IMR-90 (cell line): ENCODE data around the gene ADM2. TPM values are rescaled to one million over a fixed set of nuclear protein-coding genes. Genes with fewer than 3 reads are reported as not detected.

Source experiments
- ATAC-seq: fragments of 200-7000 bp; cut with Tn5 transposase; 2 replicates; pipeline ENCODE4 v1.9.1; 2020; ENCODE audit warnings: low read depth, mild to moderate bottlenecking, moderate library complexity
- BruUV-seq: library from RNA; stranded (reverse); fragments of 400-500 nt; replicated peaks from 2 replicates; lab custom pipeline; 2021; lab: Mats Ljungman, UMichigan
- CTCF ChIA-PET: fragments of 300-600 bp; formaldehyde crosslinking; extraction: SDS; loops from one replicate; lab custom pipeline; 2021; ENCODE audit warnings: antibody characterized with exemption; lab: Yijun Ruan, JAX
- POLR2A ChIA-PET: fragments of 300-600 bp; sonication (Branson Sonifier 250); formaldehyde crosslinking; loops from one replicate; lab custom pipeline; 2022; ENCODE audit warnings: antibody characterized with exemption; ENCODE audit not compliant: unreplicated experiment; lab: Charles Lee
- DNase-seq: peaks from one replicate; pipeline ENCODE4 v3.0.0; 2013
- H2AFZ ChIP-seq: replicated peaks from 2 replicates; pipeline ENCODE3; 2013; ENCODE audit warnings: low read length, mild to moderate bottlenecking; ENCODE audit not compliant: poor library complexity
- H2AK5ac ChIP-seq: 2 replicates; pipeline ENCODE4 v1.6.1; 2013; ENCODE audit warnings: low read depth, low read length, inconsistent platforms
- H2AK9ac ChIP-seq: replicated peaks from 2 replicates; pipeline ENCODE3; 2013; ENCODE audit warnings: mild to moderate bottlenecking, low read depth, low read length, moderate library complexity; ENCODE audit not compliant: poor library complexity
- H2BK120ac ChIP-seq: 2 replicates; pipeline ENCODE4 v1.6.1; 2013; ENCODE audit warnings: low read depth, low read length, inconsistent platforms
- H2BK15ac ChIP-seq: 3 replicates; pipeline ENCODE4 v1.6.1; 2013; ENCODE audit warnings: low read depth, low read length, inconsistent platforms
- H2BK20ac ChIP-seq: 2 replicates; pipeline ENCODE4 v1.6.1; 2013; ENCODE audit warnings: low read depth, mild to moderate bottlenecking, inconsistent platforms, low read length, moderate library complexity
- H2BK5ac ChIP-seq: 2 replicates; pipeline ENCODE4 v1.6.1; 2013; ENCODE audit warnings: mild to moderate bottlenecking, low read depth, low read length, inconsistent platforms; ENCODE audit not compliant: poor library complexity, severe bottlenecking
- H3K14ac ChIP-seq: replicated peaks from 2 replicates; pipeline ENCODE4 v1.6.1; 2013; ENCODE audit warnings: low read depth, low read length, inconsistent platforms
- H3K18ac ChIP-seq: 2 replicates; pipeline ENCODE4 v1.6.1; 2013; ENCODE audit warnings: low read depth, low read length, control low read depth
- H3K23ac ChIP-seq: 2 replicates; pipeline ENCODE4 v1.6.1; 2013; ENCODE audit warnings: low read depth, low read length, inconsistent platforms
- H3K27ac ChIP-seq: 2 replicates; pipeline ENCODE4 v1.5.1; 2013; ENCODE audit warnings: mild to moderate bottlenecking, control low read depth, low read length; ENCODE audit not compliant: insufficient read depth
- H3K27me3 ChIP-seq: 2 replicates; pipeline ENCODE4 v1.6.1; 2013; ENCODE audit warnings: low read length; ENCODE audit not compliant: control insufficient read depth, insufficient read depth
- H3K36me3 ChIP-seq: 2 replicates; pipeline ENCODE4 v1.6.1; 2013; ENCODE audit warnings: low read length, mixed read lengths; ENCODE audit not compliant: control insufficient read depth, insufficient read depth
- H3K4ac ChIP-seq: 2 replicates; pipeline ENCODE4 v1.6.1; 2013; ENCODE audit warnings: low read depth, low read length, inconsistent platforms
- H3K4me1 ChIP-seq: 2 replicates; pipeline ENCODE4 v1.6.1; 2013; ENCODE audit warnings: low read length, mixed read lengths; ENCODE audit not compliant: control insufficient read depth, insufficient read depth
- H3K4me2 ChIP-seq: 2 replicates; pipeline ENCODE4 v1.6.1; 2013; ENCODE audit warnings: low read depth, mild to moderate bottlenecking, control low read depth, low read length, moderate library complexity
- H3K4me3 ChIP-seq: 2 replicates; pipeline ENCODE4 v1.5.1; 2013; ENCODE audit warnings: low read depth, mild to moderate bottlenecking, control low read depth, low read length, moderate library complexity; ENCODE audit not compliant: insufficient read depth
- H3K56ac ChIP-seq: 2 replicates; pipeline ENCODE4 v1.6.1; 2013; ENCODE audit warnings: low read length, inconsistent platforms; ENCODE audit not compliant: insufficient read depth; ENCODE audit errors: extremely low read depth
- H3K79me1 ChIP-seq, 2 experiments: 2 replicates each; pipeline ENCODE4 v1.6.1; 2013; ENCODE audit warnings: low read length in 2 of 2, inconsistent platforms in 1 of 2, low read depth in 1 of 2
- H3K9ac ChIP-seq: 2 replicates; pipeline ENCODE4 v1.6.1; 2013; ENCODE audit warnings: low read depth, low read length, control low read depth
- H3K9me1 ChIP-seq: 2 replicates; pipeline ENCODE4 v1.6.1; 2013; ENCODE audit warnings: low read length, inconsistent platforms; ENCODE audit not compliant: insufficient read depth
- H3K9me3 ChIP-seq: 2 replicates; pipeline ENCODE4 v1.6.1; 2013; ENCODE audit warnings: low read length; ENCODE audit not compliant: control insufficient read depth, insufficient read depth
- H4K20me1 ChIP-seq: 2 replicates; pipeline ENCODE4 v1.6.1; 2013; ENCODE audit warnings: low read length, inconsistent platforms; ENCODE audit not compliant: insufficient read depth
- H4K5ac ChIP-seq: 2 replicates; pipeline ENCODE4 v1.6.1; 2013; ENCODE audit warnings: mild to moderate bottlenecking, low read depth, low read length, control low read depth
- H4K8ac ChIP-seq, 2 experiments: 2 replicates each; pipeline ENCODE4 v1.6.1; 2013; ENCODE audit warnings: low read depth in 2 of 2, low read length in 2 of 2, control low read depth in 1 of 2, inconsistent platforms in 1 of 2
- H4K91ac ChIP-seq: 2 replicates; pipeline ENCODE4 v1.6.1; 2013; ENCODE audit warnings: low read depth, low read length, inconsistent platforms; ENCODE audit not compliant: insufficient read depth
- CEBPB ChIP-seq: IDR thresholded peaks from 2 replicates; pipeline ENCODE4 v1.6.1; 2012; ENCODE audit warnings: low read depth, low read length, improper control_type of control experiment
- CHD1 ChIP-seq: IDR thresholded peaks from 2 replicates; pipeline ENCODE4 v1.6.1; 2012; ENCODE audit warnings: low read depth, low read length, improper control_type of control experiment
- CTCF ChIP-seq: conservative IDR thresholded peaks from 2 replicates; pipeline ENCODE4 v1.5.1; 2012; ENCODE audit warnings: mild to moderate bottlenecking, low read depth, low read length, improper control_type of control experiment
- FOS ChIP-seq: fragments of 150-350 bp; IDR thresholded peaks from 2 replicates; pipeline ENCODE4 v1.6.1; 2016; ENCODE audit warnings: low read depth, low read length
- MAFK ChIP-seq: IDR thresholded peaks from 2 replicates; pipeline ENCODE4 v1.6.1; 2012; ENCODE audit warnings: low read depth, low read length, improper control_type of control experiment
- MAZ ChIP-seq: IDR thresholded peaks from 2 replicates; pipeline ENCODE4 v1.6.1; 2012; ENCODE audit warnings: low read depth, mild to moderate bottlenecking, low read length, improper control_type of control experiment, moderate library complexity, borderline replicate concordance
- MXI1 ChIP-seq: IDR thresholded peaks from 2 replicates; pipeline ENCODE4 v1.6.1; 2012; ENCODE audit warnings: low read depth, mild to moderate bottlenecking, low read length, moderate library complexity, borderline replicate concordance
- NFE2L2 ChIP-seq: fragments of 150-350 bp; IDR thresholded peaks from 2 replicates; pipeline ENCODE4 v1.6.1; 2016; ENCODE audit warnings: low read depth, mild to moderate bottlenecking, low read length
- POLR2A ChIP-seq: IDR thresholded peaks from 2 replicates; pipeline ENCODE4 v1.6.1; 2012; ENCODE audit warnings: mild to moderate bottlenecking, low read depth, low read length
- RAD21 ChIP-seq: IDR thresholded peaks from 2 replicates; pipeline ENCODE4 v1.6.1; 2012; ENCODE audit warnings: low read length, improper control_type of control experiment
- RCOR1 ChIP-seq: IDR thresholded peaks from 2 replicates; pipeline ENCODE4 v1.6.1; 2012; ENCODE audit warnings: mild to moderate bottlenecking, low read length, improper control_type of control experiment; ENCODE audit not compliant: insufficient replicate concordance
- RFX5 ChIP-seq: IDR thresholded peaks from 2 replicates; pipeline ENCODE4 v1.8.0; 2012; ENCODE audit warnings: low read depth, mild to moderate bottlenecking, low read length, moderate library complexity
- USF2 ChIP-seq: fragments of 150-350 bp; IDR thresholded peaks from 2 replicates; pipeline ENCODE4 v1.6.1; 2017; ENCODE audit warnings: mild to moderate bottlenecking, antibody characterized with exemption, low read length, low read depth
- WGBS, 2 experiments: methylation state at CpG; one replicate each; pipeline versions ENCODE4 v1.1.5 to v1.1.7; 2013; ENCODE audit warnings: missing lambda C conversion rate in 2 of 2; ENCODE audit not compliant: insufficient read length in 1 of 2; ENCODE audit errors: extremely low coverage in 2 of 2; 5-methylcytosine and 5-hydroxymethylcytosine counted together
- dilution Hi-C: fragments of 300-500 bp; cut with HindIII; formaldehyde crosslinking; loops from one replicate; pipeline ENCODE4 v1.14.3; 2018; ENCODE audit warnings: low sequenced_read_pairs; ENCODE audit not compliant: unreplicated experiment
- in situ Hi-C: fragments of 300-500 bp; cut with MboI; formaldehyde crosslinking; loops from 3 replicates; pipeline ENCODE4 v1.14.3; 2019; ENCODE audit warnings: low sequenced_read_pairs, inconsistent platforms, mixed read lengths
- intact Hi-C: fragments of 100-400 bp; cut with micrococcal nuclease; formaldehyde crosslinking; loops from 2 replicates; pipeline ENCODE4 v1.10.0; 2022
- polyA plus RNA-seq, 3 experiments: library from polyadenylated mRNA; depleted of rRNA; stranded (reverse); fragments of >200 nt; gene quantifications; 2 replicates each; pipeline ENCODE4 v1.2.3, GENCODE V29; 2012; ENCODE audit warnings: low replicate concordance in 1 of 3
- total RNA-seq: library from RNA; depleted of rRNA; stranded (reverse); fragments of >200 nt; gene quantifications from 2 replicates; pipeline ENCODE4 v1.2.3, GENCODE V29; 2012

Gene ADM2
- total and polyA plus RNA-seq, 2 of the 4 experiments (the other 2 are of a cell fraction), result 0.18 to 2.3 TPM

- TF ChIP-seq RFX5 (no peak), MAFK (no peak), CEBPB (no peak), CTCF (no peak), MAZ (no peak), RCOR1 (no peak), USF2 (no peak), CHD1 (no peak), RAD21 (no peak), MXI1 (no peak), POLR2A (no peak), FOS (no peak), NFE2L2 (no peak)
- Histone ChIP-seq H3K56ac (no peak overlapping the region), H2BK5ac (no peak overlapping the region), H3K4me2 (no peak overlapping the region), H3K4ac (no peak overlapping the region), H4K20me1 (no peaks in the 10 kb centered on the region), H2AK9ac (peak overlapping the region; percentile 28), H3K4me1 (no peaks in the 10 kb centered on the region), H4K5ac (no peak overlapping the region), H3K18ac (no peak overlapping the region), H3K36me3 (peaks cover 22% of the 10 kb centered on the region; the same call in 1 of the 2 replicates), H4K8ac (no peak overlapping the region), H3K27me3 (peaks cover 4% of the 10 kb centered on the region; the same call in 1 of the 2 replicates), H3K9me3 (no peaks in the 10 kb centered on the region), H3K14ac (no peak overlapping the region), H3K27ac (no peak overlapping the region), H2BK120ac (no peak overlapping the region), H4K91ac (no peak overlapping the region), H2BK20ac (no peak overlapping the region), H3K23ac (no peak overlapping the region), H3K4me3 (no peak overlapping the region), H3K9ac (no peak overlapping the region), H3K9me1 (no peaks in the 10 kb centered on the region), H3K79me1 (peaks cover 0 to 10% of the 10 kb centered on the region in 2 experiments; a peak in 2 of 4 replicates), H2AFZ (no peak overlapping the region), H2AK5ac (no peak overlapping the region), H2BK15ac (no peak overlapping the region)
- no TSS peak for BruUV-seq
- CTCF ChIA-PET, result no interaction called here
- in situ Hi-C loops (no loop called here), dilution Hi-C loops (no loop called here), intact Hi-C loops (no loop called here)
- DNase-seq (no peak), ATAC-seq (no peak)
- 97% methylated on average over 11 of the region's 12 CpGs; no CpG with 5 or more reads in 1 of the 2 experiments for WGBS, 2 experiments
- POLR2A ChIA-PET, result no interaction called here
These were observed 19.1 kb downstream of the ADM2 start for GRCh38 chr22:50500452-50500851.
